Measurements from ENCODE around the gene UBE2F.
"Not testable (repeated sequence)": the region's sequence is repeated elsewhere in the genome, so short reads cannot be mapped to it uniquely, and the experiment has no call there.

The UBE2F gene

DNA sequence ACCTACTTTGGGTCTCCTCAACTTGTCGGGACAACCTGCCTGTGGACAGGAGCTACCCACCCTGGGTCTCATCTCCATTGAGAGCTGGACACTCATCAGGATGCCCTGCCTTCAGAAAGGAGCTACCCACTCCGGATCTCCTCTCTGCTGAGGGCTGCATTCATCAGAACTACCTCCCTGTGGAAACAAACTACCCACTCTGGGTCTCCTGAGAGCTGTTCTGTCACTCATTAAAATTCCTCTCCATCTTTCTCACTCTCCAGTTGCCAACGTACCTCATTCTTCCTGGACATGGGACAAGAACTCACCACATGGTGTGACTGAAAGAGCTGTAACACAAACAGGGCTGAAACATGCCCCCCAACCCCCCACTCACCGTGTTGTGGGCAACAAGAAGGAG lies 22.5 kb upstream of the UBE2F start:
- DNase-seq (ENCODE audit: low read depth) = no peak

DNA sequence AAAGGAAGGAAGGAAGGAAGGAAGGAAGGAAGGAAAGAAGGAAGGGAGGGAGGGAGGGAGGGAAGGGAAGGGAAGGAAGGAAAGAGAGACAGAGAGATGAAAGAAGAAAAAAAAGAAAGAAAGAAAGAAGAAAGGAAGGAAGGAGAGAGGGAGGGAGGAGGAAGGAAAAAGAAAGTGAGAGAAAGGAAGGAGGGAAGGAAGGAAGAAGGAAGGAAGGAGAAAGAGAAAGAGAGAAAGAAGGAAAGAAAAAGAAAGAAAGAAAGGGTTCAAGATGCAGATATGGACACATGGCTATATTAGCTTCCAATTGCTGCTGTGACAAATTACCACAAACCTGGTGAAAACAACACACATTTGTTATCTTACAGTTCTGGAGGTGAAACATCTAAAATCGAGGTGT lies 20.4 kb upstream of the UBE2F start:
- no peak for DNase-seq (ENCODE audit: low read depth)

DNA sequence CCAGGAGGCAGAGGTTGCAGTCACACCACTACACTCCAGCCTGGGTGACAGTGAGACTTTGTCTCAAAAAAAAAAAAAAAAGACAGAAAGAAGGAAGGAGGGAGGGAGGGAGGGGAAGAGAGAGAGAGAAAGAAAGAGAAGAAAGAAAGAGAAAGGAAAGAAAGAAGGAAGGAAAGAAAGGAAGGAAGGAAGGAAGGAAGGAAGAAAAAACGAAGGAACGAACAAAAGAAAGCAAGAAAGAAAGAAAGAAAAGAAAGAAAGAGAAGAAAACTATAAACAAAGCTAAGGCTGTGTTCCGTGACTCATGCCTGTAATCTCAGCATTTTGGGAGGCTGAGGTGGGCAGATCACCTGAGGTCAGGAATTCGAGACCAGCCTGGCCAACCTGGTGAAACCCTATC lies 15.5 kb upstream of the UBE2F start:
- DNase-seq (ENCODE audit: low read depth) = not testable (repeated sequence)

DNA sequence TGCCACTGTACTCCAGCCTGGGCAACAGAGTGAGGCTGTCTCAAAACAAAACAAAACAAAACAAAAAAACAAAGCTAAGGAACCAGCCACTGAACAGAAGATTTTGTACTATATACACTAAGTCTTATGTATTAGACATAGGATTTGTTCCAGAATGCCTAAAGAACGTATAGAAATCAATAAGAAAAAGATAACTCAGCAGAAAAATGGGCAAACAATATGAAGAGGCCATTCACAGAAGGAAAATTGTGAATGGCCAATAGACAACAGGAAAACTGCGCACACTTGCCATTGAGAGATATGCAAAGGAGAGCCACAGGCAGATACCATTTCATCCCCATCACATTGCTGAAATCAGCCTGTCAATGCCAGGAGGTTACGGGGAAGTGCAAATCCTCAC lies 14.9 kb upstream of the UBE2F start:
- no peak for DNase-seq (ENCODE audit: low read depth)

DNA sequence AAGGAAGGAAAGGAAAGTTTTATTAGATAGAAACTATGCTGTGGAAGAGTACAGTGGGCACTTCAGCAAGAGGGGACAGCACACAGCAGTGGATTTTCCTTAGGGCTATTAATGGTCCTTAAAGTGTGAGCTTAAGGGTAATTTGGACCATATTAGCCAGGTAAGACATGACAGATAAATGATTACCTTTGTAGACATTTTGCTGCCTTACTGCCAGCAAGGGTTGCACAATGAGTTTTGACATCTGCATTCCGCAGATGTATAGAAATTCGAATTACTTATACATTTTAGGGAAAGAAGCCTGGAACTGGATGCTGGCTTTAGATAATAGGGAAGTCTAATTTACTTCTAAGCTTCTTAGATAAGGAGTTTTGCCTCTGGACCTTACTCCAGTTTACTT lies 14.0 kb upstream of the UBE2F start:
- DNase-seq (ENCODE audit: low read depth) = no peak

DNA sequence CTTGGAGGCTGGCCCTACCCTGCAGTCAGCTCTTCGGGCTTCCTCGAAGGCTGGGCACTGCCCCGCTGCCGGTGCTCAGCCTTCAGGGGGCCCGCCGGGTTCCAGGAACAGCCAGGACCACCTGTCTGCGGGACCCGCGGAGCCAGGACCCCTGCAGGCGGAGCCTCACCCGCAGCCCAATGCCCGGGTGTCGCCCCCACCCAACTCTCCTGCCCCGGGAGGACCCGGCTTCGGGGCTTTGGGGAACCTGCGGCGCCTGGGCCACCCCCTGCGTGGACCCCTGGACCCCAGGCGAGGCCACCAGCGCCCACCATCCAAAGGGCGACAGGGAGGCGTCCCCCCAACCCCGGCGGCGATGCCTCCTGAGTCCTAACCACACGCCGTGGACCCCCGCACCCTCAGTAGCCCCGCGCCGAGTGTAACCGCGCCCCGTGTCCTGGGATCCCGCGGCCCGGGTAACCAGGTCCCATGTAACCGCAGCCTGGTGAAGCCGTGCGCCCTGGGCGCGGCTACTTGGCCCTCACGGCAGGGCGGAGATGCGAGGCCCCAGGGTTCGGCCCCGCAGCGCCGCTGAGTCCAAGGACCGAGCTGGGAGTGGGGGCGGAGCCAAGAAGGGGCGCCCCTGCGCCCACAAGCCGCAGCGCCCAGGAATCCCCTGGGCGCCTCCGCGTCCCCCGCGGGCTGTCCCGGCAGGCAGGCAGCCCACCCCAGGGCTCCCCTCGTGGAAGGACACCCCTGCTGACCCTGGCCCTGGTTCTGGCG lies 11.0 kb upstream of the UBE2F start:
- DNase-seq (ENCODE audit: low read depth) = no peak

DNA sequence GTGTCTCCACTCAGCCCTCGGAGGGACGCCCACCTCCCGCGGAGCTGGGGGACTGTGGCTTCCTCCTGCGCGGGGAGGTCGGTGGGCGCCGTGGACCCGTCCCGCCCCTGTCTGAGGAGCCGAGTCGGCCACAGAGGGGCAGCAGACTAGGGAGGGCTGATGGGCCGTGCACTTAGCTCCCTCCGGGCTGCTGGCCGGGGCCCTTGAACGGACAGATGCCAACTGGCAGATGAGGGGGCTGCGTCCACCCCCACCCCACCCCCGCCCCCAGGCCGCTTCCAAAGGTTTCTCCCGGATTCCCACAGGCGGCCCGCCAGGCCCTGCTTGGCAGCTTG lies 10.4 kb upstream of the UBE2F start:
- no peak for DNase-seq (ENCODE audit: low read depth)

DNA sequence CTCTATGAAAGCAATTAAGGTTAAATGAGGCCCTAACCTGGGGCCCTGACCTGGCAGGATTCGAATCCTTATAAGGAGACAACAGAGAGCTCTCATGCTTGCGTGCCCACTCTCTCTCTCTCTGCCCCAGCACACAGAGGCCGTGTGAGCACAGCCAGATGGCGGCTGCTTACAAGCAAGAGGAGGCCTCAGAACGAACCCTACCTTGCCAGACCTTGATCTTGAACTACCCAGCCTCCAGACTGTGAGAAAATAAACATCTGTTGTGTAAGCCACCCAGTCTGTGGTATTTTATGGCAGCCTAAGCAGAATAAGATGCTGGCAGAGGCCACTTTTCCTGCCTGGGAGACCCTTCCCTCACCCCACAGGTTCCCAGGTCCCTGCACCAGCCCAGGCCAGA lies 5.2 kb upstream of the UBE2F start:
- DNase-seq (ENCODE audit: low read depth) = no peak

DNA sequence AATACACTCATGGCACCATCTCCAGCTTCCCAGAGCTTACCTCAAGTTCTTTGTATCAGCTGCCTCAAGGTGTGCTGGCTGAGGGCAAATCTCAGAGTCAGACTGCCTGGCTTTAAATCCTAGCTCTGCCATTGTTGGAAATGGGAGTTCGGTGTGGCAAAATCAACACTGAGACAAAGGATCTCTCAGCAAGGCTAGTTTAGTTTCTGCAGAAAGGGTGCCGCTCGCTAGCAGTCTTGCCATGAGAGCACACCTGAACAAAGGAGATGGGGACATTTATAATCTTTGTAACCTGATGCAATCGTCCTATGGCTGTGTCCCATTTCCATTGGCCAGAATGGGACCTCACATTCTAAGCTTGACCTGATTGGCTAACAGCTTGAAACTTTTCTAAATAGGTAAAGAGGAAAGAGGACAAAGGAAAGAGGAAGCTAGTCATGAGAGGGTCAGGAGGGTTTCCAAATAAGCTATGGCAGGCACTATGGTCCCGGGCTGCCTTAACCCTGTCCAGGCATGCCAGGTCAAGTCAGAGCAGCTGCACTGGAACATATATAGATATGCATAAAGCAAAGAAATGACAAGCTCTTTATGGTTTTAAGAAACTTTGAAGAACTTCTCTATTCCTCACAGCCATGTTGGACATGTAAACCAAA lies 4.3 kb upstream of the UBE2F start:
- no peak for DNase-seq (ENCODE audit: low read depth)

DNA sequence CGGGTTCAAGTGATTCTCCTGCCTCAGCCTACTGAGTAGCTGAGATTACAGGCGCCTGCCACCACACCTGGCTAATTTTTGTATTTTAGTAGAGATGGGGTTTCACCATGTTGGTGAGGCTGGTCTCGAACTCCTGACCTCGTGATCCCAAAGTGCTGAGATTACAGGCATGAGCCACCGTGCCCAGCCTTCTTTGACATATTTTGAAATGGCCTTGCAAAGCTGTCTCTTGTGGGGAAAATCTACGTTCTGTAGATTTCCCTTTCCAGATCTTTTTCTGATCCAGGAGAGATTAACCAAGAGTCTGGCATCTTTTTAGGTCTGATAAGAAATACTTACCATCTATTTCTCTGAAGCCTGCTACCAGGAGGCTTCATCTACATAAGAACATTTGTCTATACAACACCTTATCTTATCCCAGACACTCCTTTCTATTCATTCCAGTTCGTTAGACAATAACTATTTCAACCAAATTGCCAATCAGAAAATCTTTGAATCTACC lies 3.3 kb upstream of the UBE2F start:
- not testable (repeated sequence) for DNase-seq (ENCODE audit: low read depth)

DNA sequence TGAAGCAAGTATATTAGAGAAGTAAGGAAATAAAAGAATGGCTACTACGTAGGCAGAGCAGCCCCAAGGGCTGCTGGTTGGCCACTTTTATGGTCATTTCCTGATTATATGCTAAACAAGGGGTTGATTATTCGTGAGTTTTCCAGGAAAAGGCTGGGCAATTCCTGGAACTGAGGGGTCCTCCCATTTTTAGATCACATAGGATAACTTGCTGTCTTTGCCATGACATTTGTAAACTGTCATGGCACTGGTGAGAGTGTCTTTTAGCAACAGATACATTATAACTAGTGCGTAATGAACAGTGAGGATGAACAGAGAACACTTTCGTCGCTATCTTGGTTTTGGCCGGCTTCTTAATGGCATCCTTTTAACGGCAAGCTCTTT lies 2.6 kb upstream of the UBE2F start:
- no peak for DNase-seq (ENCODE audit: low read depth)

DNA sequence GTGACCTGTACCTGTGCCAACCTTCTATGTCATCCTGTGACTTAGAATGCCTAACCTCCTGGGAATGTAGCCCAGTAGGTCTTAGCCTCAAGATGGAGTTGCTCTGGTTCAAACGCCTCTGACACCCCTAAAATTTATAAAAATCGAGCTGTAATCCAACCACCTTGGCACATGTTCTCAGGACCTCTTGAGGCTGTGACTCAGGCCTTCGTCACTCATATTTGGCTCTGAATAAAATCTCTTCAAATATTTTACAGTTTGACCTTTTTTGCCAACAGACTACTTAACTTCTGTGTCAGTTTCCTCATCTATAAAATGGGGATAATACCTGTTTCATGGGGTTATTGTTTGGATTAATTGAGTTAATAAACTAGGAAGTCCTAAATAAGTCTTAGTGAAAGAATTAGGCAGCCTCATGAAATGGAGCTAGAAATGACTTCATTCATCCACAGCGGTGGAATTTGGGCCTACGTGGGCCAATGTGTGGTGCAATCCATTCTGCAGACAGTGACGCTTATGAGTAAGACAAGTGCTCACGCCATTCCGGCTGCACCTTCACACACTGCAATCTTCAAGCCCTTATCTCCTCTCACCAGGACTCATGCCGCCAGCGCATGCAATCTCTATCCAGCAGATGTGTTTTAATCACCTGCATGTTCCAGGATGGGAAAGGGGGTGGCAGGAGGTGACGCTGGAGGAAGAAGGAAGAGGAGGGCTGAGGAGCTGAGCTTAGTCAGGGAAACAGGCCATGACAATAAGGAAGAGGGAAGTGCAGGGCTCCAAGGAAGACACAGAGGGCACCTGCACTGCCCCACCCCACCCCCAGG lies 2.0 kb upstream of the UBE2F start:
- no peak for DNase-seq (ENCODE audit: low read depth)

DNA sequence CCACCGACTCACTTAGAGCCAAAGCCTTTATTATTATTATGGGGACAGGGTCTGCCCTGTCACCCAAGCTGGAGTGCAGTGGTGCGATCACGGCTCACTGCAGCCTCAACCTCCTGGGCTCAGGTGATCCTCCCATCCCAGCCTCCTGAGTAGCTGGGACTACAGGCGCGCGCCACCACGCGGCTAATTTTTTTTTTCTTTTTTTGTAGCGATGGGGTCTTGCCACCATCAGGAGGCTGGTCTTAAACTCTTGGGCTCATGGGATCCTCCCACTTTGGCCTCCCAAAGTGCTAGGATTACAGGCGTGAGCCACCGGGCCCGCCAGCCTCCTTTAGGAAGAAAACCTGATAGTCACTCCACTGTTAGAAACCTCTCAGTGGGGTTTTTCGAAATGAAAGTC lies 970 bp upstream of the UBE2F start:
- DNase-seq (ENCODE audit: low read depth) = not testable (repeated sequence)

DNA sequence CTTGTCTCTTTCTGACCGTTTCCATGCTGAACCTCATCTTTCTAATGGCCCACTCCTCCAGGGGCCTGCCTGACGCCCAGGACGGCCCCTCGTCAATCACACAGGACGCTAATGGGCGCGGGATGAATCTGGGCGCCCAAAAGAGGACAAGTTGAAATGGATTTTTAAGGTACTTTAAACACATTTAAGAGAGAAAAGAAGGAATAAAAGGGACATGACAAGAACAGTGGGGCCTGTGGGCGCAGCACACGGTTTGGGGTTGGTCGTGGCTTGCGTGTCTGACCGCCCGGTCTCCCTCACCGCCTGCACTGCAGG lies 607 bp upstream of the UBE2F start:
- DNase-seq (ENCODE audit: low read depth) = no peak

DNA sequence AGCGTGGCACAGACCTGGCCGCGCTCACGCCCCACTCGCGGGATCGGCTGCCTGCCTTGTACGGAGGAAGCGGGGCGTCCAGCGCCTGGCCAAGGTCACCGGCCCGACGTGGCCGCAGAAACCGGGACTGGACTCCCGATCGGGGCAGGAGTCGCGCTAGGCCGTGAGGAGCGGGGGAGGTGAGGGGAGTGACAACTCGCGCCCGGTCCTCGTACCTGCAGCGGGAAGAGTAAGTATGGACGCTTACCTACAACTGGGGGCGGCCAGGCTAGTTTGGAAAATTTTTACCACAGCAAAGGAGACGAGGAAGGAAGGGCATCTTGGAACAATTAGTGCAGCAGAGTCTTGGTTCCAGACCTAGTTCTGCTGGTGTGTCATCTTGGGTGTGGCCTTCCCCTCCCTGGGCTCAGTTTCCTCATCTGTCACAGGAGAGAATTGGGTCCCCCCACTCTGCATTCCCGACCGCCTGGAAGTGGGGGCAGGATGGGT lies 693 bp downstream of the UBE2F start:
- no peak for DNase-seq (ENCODE audit: low read depth)

DNA sequence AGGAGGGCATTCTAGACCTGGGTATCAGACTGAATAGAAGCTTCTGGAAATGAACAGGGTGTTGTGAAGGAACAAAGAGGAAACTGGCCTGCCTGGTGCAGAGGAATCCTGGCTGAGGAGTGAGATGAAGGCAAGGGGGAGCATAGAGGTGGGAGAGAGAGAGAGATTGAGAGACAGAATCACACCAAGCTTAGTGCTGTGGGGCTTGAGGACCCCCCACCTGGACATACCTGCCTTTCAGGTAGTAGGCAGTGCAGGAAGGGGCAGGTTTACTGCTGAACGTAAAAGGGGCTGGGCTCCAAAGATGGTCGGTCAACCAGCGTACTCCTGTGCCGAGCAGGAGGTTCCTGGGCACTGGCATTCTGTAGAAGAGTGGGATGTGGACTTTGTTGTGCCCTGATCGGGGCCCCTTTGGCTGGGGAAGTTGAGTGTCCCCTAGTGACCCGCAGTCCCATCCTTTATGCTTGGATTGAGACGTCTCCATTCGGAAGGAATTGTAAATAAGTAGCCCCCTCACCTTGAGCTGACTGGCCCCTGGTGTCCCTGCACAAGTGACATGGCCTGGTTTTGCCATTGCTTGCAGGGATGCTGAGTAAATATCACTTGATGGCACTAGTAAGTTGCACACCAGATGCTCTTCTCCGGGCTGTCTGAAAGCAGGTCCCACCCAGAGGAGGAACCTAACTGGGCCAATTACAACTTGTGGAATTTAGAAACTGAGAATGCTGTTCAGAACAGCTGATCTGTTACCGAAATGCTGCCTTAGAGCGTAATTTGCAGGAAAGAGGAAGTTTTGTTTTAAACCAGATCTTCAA lies 1.4 kb downstream of the UBE2F start:
- no peak for DNase-seq (ENCODE audit: low read depth)

DNA sequence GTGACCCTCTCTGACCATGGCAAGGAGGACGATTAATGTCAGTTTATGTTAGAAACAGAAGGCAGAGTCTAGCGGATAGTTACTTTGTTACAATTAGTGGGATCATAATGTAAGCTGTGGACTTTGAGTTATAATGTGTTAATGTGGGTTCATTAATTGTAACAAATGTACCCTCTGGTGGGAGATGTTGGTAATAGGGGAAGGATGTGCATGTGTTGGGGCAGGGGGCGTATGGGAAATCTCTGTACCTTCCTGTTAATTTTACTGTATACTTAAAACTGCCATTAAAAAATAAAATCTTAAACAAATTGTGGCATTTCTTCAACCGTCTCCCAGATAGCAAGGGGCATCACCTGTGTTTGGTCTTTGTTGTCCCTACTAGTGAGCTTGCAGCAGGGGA lies 4.8 kb downstream of the UBE2F start:
- no peak for DNase-seq (ENCODE audit: low read depth)

DNA sequence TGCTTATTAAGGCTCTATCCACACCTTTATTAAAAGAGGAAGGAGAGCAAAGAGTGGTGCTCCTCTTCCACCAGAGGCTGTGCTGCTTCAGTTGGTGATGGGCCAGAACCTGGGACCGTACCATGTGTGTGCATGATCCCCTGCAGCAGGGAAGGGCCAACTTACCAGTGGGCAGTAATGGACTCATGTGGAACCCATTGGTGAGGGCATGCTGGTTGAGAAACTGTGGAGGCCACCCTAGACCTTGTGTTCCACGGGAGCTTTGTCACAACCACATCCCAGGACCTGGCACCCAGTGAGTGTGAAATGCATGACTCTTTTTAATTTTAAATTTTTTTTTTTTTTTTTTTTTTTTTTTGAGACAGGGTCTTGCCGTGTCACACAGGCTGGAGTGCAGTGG lies 5.4 kb downstream of the UBE2F start:
- no peak for DNase-seq (ENCODE audit: low read depth)

DNA sequence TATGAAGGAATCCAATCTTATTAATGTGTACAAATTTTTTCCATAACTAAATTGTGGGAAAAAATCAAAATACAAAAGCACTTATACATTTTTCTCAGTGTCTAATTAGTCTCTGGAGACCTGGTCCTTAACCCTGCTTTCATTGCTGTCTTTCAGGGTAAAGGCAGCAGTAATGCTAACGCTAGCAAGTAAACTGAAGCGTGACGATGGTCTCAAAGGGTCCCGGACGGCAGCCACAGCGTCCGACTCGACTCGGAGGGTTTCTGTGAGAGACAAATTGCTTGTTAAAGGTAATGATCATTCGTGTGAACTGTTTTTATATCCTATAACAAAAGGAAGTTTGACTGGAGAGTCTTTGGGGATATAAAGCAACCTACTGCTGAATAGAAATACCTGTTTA lies 6.1 kb downstream of the UBE2F start:
- DNase-seq (ENCODE audit: low read depth) = no peak

DNA sequence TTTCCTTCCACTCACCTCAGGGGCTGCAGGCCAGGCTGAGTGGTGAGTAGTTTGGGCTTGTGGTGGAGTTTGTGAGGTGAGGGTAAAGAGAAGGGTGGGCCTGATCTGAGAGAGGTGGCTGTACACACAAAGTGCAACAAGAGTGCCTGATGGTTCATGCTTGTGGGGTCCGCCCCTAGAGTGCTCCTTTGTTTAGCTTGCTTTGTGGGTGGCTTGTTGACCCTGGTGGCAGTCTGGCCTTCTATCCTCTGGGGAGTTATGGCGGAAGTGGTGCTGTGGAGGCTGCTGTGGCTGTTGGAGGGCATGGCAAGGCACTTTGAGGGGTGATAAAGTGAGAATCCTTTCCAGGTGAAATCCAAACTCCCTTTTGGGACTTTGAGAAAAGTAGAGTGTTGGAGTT lies 10.6 kb downstream of the UBE2F start:
- DNase-seq (ENCODE audit: low read depth) = no peak

DNA sequence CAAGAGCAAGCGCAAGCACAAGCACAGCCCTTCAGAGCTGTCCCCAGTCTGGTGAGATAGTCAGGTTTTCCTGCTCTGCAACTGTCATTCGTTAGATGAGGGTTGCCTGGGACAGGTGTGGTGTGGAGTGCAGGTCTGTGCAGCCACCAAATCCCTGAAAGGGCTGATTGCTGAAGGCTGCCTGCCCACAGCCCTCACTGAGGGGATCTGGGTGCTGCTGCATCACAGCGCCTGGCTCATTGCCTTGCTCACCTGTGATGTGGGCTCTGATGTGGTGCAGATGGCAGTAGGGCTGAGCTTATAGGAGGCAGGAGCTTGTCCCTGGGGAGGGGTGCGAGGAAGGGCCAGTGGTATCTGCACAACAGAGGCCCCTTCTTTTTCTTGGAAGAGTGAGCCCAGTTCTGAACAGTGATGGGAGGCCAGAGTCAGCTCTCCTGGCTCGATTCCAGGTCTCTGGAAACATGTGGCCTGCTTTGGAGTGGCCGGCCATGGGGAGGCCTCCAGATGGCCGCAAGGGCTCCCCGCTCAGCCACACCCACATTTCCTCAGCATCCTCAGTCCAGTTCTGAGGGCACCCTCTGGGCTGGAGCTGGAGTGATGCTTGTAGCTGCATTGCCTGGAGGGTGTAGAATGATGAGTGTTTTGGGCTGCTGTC lies 11.4 kb downstream of the UBE2F start:
- DNase-seq (ENCODE audit: low read depth) = no peak

DNA sequence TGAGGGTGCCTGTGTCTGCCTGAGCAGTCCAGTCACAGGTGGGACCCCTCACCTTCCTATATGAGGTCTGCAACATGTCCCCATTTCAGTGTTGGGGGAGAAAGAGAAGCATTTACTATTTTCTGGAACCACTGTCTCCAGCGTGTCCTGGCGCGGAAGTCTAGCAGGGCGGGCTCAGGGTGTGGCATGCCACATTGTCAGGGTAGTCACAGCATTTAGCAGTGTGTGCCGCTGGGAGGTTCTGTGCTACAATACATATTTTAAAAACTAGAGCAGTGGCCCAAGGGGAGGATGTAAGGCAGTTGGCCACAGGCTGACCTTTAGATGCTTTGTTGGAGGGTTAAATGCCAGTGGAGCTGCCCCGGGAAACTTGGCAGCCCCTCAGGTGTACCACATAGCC lies 12.5 kb downstream of the UBE2F start:
- no peak for DNase-seq (ENCODE audit: low read depth)

Measured in stimulated activated CD8-positive, alpha-beta memory T cell treated with anti-CD3 and anti-CD28 coated beads, Interleukin-12 subunit alpha, Interleukin-12 subunit beta, amount 100 ng/mL, for 4 hours (primary cell).